Progenitor cell of endocrine pancreas (in vitro differentiated cells): Measurements from ENCODE around the gene SERPINB7. TPM values are rescaled to one million over a fixed set of nuclear protein-coding genes. Genes with fewer than 3 reads are reported as not detected.
A peak's percentile ranks its signal among the peaks of the same experiment; 100 is the strongest.

Experiments
- DNase-seq: peaks from one replicate; pipeline ENCODE4 v3.0.0; 2021; ENCODE audit warnings: low spot score; ENCODE audit not compliant: unreplicated experiment
- H3K27ac Mint-ChIP-seq: 2 replicates; pipeline ENCODE4 v1.8.0; 2021; ENCODE audit warnings: mild to moderate bottlenecking, moderate library complexity, mixed read lengths
- H3K27me3 Mint-ChIP-seq: 2 replicates; pipeline ENCODE4 v1.8.0; 2021; ENCODE audit warnings: mixed read lengths
- H3K36me3 Mint-ChIP-seq: 2 replicates; pipeline ENCODE4 v1.8.0; 2022; ENCODE audit warnings: mixed read lengths; ENCODE audit not compliant: insufficient read depth
- H3K4me1 Mint-ChIP-seq: 2 replicates; pipeline ENCODE4 v1.8.0; 2021; ENCODE audit warnings: low read depth, mixed read lengths
- H3K4me3 Mint-ChIP-seq: 2 replicates; pipeline ENCODE4 v1.8.0; 2021; ENCODE audit warnings: low read depth, mild to moderate bottlenecking, moderate library complexity, mixed read lengths
- H3K9me3 Mint-ChIP-seq: 2 replicates; pipeline ENCODE4 v1.8.0; 2021; ENCODE audit warnings: low read depth, mixed read lengths
- total RNA-seq: library from RNA; stranded (reverse); gene quantifications from 2 replicates; pipeline ENCODE4 v1.2.1, GENCODE V29; 2021
- TF ChIP-seq, protein P1 (sequence below): fragments of 200-600 bp; sonication (generic); IDR thresholded peaks from one replicate; pipeline ENCODE4 v1.5.0; 2021; ENCODE audit warnings: antibody characterized with exemption, mild to moderate bottlenecking; ENCODE audit not compliant: unreplicated experiment

Gene SERPINB7
- total RNA-seq, 1 donor from 2014 or later = not detected

DNA sequence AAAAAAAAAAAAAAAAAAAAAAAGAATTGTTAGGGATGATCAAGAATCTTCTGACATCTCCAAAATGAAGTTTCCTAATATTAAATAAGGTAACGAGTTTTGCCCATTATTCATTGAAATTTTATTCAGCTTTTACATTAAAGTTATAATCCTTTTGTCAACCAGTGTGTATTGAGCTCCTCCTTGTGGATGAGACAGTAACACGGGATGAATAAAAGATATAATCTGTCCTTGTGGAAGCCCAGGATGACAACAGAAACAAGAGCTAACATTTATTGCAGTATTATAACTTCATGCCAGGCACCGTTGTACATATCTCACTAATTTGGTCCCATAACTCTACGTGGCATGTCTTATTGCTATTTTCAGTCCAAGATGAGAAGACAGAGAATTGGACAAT is 33.4 kb upstream of the SERPINB7 start:
- no peak for DNase-seq

DNA sequence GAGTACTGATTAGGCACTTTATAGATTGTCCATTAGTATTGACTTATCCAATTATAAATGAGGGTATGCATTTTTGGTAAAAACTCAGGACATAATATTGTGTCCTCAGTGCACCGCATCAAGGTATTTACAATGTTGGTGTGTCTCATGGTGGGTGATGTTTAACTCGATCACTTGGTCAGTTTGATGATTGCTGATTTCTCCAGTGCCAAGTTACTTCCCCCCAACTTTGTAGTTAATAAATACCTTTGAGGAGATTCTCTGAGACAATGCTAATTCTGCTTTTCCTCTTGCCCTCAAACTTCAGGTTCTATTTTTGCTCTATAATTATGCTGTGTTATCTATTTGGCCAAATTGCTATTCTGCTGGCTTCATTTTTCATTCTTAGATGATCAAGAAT is 28.2 kb upstream of the SERPINB7 start:
- H3K27ac Mint-ChIP-seq = no peak overlapping the region

More for the DNA sequence above, 33.4 kb upstream of the SERPINB7 start:
- no peaks in the 10 kb centered on the region for H3K36me3 Mint-ChIP-seq
- H3K27me3 Mint-ChIP-seq = no peaks in the 10 kb centered on the region
- H3K4me1 Mint-ChIP-seq = peaks cover 2% of the 10 kb centered on the region
- no peaks in the 10 kb centered on the region for H3K9me3 Mint-ChIP-seq
- H3K4me3 Mint-ChIP-seq = no peak overlapping the region
- TF ChIP-seq, protein P1, sequence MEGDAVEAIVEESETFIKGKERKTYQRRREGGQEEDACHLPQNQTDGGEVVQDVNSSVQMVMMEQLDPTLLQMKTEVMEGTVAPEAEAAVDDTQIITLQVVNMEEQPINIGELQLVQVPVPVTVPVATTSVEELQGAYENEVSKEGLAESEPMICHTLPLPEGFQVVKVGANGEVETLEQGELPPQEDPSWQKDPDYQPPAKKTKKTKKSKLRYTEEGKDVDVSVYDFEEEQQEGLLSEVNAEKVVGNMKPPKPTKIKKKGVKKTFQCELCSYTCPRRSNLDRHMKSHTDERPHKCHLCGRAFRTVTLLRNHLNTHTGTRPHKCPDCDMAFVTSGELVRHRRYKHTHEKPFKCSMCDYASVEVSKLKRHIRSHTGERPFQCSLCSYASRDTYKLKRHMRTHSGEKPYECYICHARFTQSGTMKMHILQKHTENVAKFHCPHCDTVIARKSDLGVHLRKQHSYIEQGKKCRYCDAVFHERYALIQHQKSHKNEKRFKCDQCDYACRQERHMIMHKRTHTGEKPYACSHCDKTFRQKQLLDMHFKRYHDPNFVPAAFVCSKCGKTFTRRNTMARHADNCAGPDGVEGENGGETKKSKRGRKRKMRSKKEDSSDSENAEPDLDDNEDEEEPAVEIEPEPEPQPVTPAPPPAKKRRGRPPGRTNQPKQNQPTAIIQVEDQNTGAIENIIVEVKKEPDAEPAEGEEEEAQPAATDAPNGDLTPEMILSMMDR = peak; percentile 32
- no peak overlapping the region for H3K27ac Mint-ChIP-seq

DNA sequence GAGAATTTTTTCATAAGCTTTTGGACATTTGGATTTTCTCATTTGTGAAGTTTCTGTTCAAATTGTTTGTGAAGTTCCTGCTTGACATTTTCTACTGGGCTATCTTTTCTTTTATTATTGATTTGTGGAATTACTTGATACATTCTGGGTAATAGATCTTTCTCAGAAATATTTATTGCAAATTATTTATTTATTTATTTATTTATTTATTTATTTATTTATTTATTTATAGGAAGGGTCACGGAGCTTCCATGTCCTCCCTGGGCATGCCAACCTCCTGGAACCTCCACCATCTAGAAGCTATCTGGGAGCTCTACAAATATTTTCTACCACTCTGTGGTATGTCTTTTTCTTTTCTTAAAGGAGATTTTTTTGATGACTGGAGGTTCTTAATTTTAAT is 25.7 kb upstream of the SERPINB7 start:
- Mint-ChIP-seq H3K27me3 (no peaks in the 10 kb centered on the region), H3K9me3 (peaks cover 5% of the 10 kb centered on the region), H3K4me1 (no peaks in the 10 kb centered on the region), H3K4me3 (no peak overlapping the region), H3K27ac (no peak overlapping the region), H3K36me3 (no peaks in the 10 kb centered on the region)
- DNase-seq = no peak
- TF ChIP-seq, protein P1 = no peak

More for the DNA sequence above, 28.2 kb upstream of the SERPINB7 start:
- Mint-ChIP-seq H3K36me3 (no peaks in the 10 kb centered on the region), H3K9me3 (peaks cover 2% of the 10 kb centered on the region), H3K4me3 (no peak overlapping the region), H3K27me3 (no peaks in the 10 kb centered on the region), H3K4me1 (no peaks in the 10 kb centered on the region)
- no peak for DNase-seq
- TF ChIP-seq, protein P1 = no peak

DNA sequence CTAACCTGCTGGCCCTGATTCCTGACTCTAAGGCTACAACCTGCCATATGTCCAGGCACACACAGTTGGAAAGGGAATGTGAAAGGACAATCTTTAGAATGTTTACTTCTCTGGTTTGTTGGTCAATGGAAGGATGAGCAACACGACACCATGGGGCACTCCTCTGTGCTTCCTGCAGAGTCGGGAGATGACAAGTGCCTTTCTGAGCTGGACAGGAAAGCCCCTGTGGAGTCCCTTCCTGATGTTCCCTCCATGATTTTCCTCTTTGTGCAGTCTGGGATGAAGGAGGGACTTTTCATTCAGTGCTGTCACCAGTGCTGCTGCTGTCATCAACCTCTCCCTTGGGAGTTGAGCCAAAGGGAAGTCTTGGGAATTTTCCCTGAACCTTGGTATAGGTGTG is 22.6 kb upstream of the SERPINB7 start:
- DNase-seq = no peak
- Mint-ChIP-seq H3K36me3 (no peaks in the 10 kb centered on the region), H3K9me3 (peaks cover 5% of the 10 kb centered on the region), H3K27me3 (no peaks in the 10 kb centered on the region), H3K27ac (no peak overlapping the region), H3K4me3 (no peak overlapping the region), H3K4me1 (no peaks in the 10 kb centered on the region)
- TF ChIP-seq, protein P1 = no peak

DNA sequence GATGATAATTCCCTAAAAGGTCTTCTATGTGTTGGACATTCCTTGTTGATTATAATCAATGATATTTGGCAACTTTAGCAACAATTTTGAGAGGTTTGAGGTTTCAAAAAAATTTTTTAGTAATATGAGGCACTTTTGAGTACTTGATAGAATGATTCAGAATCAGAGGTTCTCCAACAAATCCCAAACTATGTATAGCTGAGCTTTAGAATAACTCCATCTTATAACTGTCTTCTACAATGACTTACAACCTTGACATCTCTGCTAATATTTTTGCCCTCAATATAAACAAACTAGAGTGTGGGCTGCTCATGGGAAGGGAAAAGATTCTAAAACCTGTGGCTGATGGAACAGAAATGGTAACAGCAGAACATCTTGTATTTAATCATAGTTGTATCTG is 21.5 kb upstream of the SERPINB7 start:
- DNase-seq = no peak
- TF ChIP-seq, protein P1 = no peak
- Mint-ChIP-seq H3K27ac (no peak overlapping the region), H3K36me3 (no peaks in the 10 kb centered on the region), H3K9me3 (peaks cover 3% of the 10 kb centered on the region), H3K4me3 (no peak overlapping the region), H3K27me3 (no peaks in the 10 kb centered on the region), H3K4me1 (no peaks in the 10 kb centered on the region)
